ENCODE results near the gene TBC1D2B.

The TBC1D2B gene

DNA sequence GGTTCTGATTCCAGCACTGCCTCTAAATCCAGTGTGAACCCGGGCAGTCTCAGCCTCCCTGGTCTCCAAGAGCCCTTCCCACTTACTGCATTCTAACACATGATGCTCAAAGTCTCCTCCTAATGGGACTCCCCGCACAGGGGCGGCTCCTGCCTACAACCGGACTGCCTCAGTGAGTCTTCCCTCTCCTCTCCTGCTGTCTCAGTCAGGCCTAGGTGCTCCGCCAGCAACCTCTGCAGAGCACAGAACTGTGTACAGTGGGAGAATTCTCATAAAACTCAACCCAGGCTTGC lies 28.9 kb downstream of the TBC1D2B start:
- no peak for TF ChIP-seq HDGF (IDR thresholded peaks at IDR 0.05; ENCODE audit: borderline replicate concordance)
- TF ChIP-seq NFRKB (IDR thresholded peaks at IDR 0.05), result no peak
- TF ChIP-seq SUZ12 (IDR thresholded peaks at IDR 0.05), result no peak
- no peak for TF ChIP-seq ZNF384 (IDR thresholded peaks at IDR 0.05)
- TF ChIP-seq SP1 (IDR thresholded peaks at IDR 0.05), result no peak
- no peak for TF ChIP-seq ARNT (IDR thresholded peaks at IDR 0.05)
- TF ChIP-seq, protein P1, sequence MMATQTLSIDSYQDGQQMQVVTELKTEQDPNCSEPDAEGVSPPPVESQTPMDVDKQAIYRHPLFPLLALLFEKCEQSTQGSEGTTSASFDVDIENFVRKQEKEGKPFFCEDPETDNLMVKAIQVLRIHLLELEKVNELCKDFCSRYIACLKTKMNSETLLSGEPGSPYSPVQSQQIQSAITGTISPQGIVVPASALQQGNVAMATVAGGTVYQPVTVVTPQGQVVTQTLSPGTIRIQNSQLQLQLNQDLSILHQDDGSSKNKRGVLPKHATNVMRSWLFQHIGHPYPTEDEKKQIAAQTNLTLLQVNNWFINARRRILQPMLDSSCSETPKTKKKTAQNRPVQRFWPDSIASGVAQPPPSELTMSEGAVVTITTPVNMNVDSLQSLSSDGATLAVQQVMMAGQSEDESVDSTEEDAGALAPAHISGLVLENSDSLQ (IDR thresholded peaks at IDR 0.05), result no peak
- no peak for TF ChIP-seq FOXM1 (IDR thresholded peaks at IDR 0.05; ENCODE audit: borderline replicate concordance)
- TF ChIP-seq CTBP1 (IDR thresholded peaks at IDR 0.05; ENCODE audit: borderline replicate concordance), result no peak
- TF ChIP-seq L3MBTL2 (conservative IDR thresholded peaks at IDR 0.05), result no peak
- TF ChIP-seq BHLHE40 (IDR thresholded peaks at IDR 0.05; ENCODE audit: borderline replicate concordance), result no peak
- TF ChIP-seq FOXK2 (IDR thresholded peaks at IDR 0.05), result no peak
- no peak for DNase-seq (ENCODE audit: extremely low spot score)
- CTCF ChIA-PET, result no interaction called here
- POLR2A ChIA-PET, result no interaction called here

DNA sequence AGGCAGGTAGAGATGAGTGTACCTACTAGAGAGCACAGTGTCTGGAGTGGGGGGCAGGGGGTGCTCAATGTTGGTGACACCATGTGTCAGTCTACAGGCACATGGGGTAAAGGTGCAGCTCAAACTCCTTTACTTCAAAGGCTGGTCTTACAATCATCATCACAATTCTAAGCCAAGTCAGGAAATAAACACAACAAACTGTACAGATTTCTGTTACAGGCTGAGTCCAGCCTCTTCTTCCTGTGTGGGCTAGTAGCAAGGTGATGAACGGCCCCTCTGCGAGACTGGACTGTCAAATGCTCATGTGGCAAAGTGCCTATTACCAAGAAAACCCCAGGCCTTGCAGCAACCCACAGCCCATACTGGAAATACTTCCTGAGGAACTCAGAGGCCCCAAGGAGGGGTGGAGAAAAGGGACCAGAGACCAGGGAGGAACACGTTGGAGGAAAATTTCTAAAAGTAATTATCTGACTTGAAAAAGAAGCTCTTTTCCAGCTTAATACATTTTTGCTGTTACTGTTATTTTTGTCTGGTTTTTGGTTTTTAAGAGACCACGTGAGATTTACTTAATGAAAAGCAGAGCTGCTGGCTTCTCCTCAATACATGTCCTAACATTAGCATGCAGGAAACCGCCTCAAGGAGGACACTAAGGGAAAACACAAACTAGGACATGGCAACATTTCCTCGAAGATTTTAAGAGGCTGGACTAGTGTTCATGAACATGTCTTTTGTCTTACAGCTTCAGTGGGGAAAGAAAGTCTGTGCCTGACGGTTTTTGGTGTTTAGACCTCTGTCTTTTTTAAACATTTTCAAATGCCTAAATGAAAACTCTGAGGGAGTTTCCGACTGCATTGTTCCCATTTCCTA lies 29.5 kb downstream of the TBC1D2B start:
- ChIA-PET CTCF (no interaction called here), POLR2A (no interaction called here)
- no peak for DNase-seq (ENCODE audit: extremely low spot score)
- TF ChIP-seq HDGF (IDR thresholded peaks at IDR 0.05; ENCODE audit: borderline replicate concordance) (no peak), BHLHE40 (IDR thresholded peaks at IDR 0.05; ENCODE audit: borderline replicate concordance) (no peak), NFRKB (IDR thresholded peaks at IDR 0.05) (no peak), CTBP1 (IDR thresholded peaks at IDR 0.05; ENCODE audit: borderline replicate concordance) (no peak), ARNT (IDR thresholded peaks at IDR 0.05) (no peak), ZNF384 (IDR thresholded peaks at IDR 0.05) (no peak), FOXA1 (IDR thresholded peaks at IDR 0.05) (no peak), ELF4 (IDR thresholded peaks at IDR 0.05) (no peak), TARDBP (IDR thresholded peaks at IDR 0.05) (no peak), LEF1 (IDR thresholded peaks at IDR 0.05; ENCODE audit: borderline replicate concordance) (no peak), SP1 (IDR thresholded peaks at IDR 0.05) (no peak), SUZ12 (IDR thresholded peaks at IDR 0.05) (no peak), L3MBTL2 (conservative IDR thresholded peaks at IDR 0.05) (no peak), FOXK2 (IDR thresholded peaks at IDR 0.05) (no peak), FOXM1 (IDR thresholded peaks at IDR 0.05; ENCODE audit: borderline replicate concordance) (no peak)
- TF ChIP-seq, protein P1 (IDR thresholded peaks at IDR 0.05), result no peak

DNA sequence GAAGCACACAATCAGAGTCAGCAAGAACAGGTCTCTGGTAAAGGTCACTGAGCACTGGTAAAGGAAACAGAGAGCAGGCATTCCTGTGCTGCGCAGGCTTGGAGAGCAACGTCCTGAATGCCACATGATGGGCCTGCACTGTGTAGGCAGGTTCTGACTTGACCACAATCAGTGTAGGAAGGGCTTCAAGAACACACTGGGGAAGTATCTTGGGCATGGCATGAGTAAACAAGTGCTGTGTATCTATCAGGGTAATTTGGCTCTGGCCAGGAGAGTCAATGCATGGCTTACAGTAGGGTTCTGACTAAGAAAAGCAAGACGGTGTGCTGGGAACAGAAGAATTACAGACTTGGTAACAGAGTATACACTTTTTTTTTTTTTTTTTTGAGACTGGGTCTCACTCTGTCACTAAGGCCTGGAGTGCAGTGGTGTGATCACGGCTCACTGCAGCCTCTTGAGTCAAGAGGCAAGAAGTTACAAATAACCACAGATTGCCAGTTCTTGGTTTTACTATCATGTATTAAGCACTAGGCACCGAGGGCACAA lies 30.6 kb downstream of the TBC1D2B start:
- CTCF ChIA-PET, result interaction anchor here (0.7 kb wide), 1 partner anchor 27 kb away, joined by 3 read pairs; no protein-coding TSS in a partner anchor
- POLR2A ChIA-PET, result no interaction called here
- TF ChIP-seq ZNF384 (IDR thresholded peaks at IDR 0.05) (no peak), NFRKB (IDR thresholded peaks at IDR 0.05) (no peak), FOXK2 (IDR thresholded peaks at IDR 0.05) (no peak), ELF4 (IDR thresholded peaks at IDR 0.05) (no peak), SP1 (IDR thresholded peaks at IDR 0.05) (no peak), L3MBTL2 (conservative IDR thresholded peaks at IDR 0.05) (no peak), CTBP1 (IDR thresholded peaks at IDR 0.05; ENCODE audit: borderline replicate concordance) (no peak), LEF1 (IDR thresholded peaks at IDR 0.05; ENCODE audit: borderline replicate concordance) (no peak), FOXA1 (IDR thresholded peaks at IDR 0.05) (no peak), FOXM1 (IDR thresholded peaks at IDR 0.05; ENCODE audit: borderline replicate concordance) (no peak), TARDBP (IDR thresholded peaks at IDR 0.05) (no peak), ARNT (IDR thresholded peaks at IDR 0.05) (no peak), HDGF (IDR thresholded peaks at IDR 0.05; ENCODE audit: borderline replicate concordance) (no peak), BHLHE40 (IDR thresholded peaks at IDR 0.05; ENCODE audit: borderline replicate concordance) (no peak), SUZ12 (IDR thresholded peaks at IDR 0.05) (no peak)
- TF ChIP-seq, protein P1 (IDR thresholded peaks at IDR 0.05), result no peak
- DNase-seq (ENCODE audit: extremely low spot score), result no peak

DNA sequence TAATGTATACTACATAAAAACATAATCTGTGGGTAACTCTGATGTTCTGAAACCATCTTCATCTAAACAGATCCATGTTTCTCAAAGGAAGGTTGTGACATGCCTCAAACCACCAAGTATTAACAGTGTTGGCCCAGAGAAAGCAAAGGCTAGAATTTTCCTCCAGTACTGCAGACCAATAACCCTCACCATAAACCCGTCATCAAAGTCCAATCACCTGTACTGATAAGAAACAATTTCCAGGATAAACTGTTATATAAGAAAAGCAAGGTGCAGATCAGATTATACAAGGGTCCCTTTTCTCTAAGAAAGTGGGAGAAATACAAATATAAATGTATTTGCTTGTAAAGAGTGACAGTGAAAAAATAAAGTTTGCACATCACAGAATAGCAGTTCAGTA lies 32.3 kb downstream of the TBC1D2B start:
- no peak for DNase-seq (ENCODE audit: extremely low spot score)
- ChIA-PET POLR2A (no interaction called here), CTCF (no interaction called here)
- no peak for TF ChIP-seq ARNT (IDR thresholded peaks at IDR 0.05)
- no peak for TF ChIP-seq SUZ12 (IDR thresholded peaks at IDR 0.05)

DNA sequence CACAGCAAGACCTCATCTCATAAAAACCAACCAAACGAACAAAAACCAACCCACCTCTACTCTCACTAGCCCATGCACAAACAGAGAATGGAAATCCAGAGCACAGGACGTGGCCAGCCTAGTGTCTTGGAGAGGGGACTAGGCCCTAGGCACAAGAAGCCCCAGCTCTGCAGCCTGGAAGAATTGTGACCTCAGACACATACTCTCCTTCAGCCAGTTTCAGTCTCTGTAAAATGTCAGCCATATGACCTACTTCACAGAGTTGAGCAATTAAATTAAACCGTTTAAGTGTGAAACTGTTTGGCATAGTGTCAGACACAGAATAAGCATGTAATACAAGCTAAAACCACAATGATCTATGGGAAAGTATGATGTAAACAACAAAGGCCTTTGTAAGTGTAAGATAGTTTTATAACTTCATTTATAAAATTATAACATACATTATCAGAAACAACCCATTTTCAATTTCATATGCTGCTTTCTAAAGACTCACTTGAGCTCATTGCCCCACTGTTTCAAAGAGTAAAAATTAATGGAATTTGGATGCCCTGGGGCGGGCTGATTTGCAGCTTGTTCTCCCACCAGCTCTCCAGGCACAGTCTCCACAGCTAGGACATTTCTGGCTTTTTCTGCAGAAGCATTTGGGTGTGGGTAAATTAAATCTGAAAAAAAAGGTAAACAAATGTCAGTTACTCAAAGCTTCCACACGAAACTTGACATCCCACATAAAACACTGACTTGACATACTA lies 32.9 kb downstream of the TBC1D2B start:
- TF ChIP-seq FOXK2 (IDR thresholded peaks at IDR 0.05) (no peak), LEF1 (IDR thresholded peaks at IDR 0.05; ENCODE audit: borderline replicate concordance) (no peak), L3MBTL2 (conservative IDR thresholded peaks at IDR 0.05) (no peak), CTBP1 (IDR thresholded peaks at IDR 0.05; ENCODE audit: borderline replicate concordance) (no peak), ZNF384 (IDR thresholded peaks at IDR 0.05) (no peak), FOXA1 (IDR thresholded peaks at IDR 0.05) (no peak)
- ChIA-PET CTCF (no interaction called here), POLR2A (interaction anchor here (0.7 kb wide), 1 partner anchor 17 kb away, joined by 3 read pairs; no protein-coding TSS in a partner anchor)
- DNase-seq (ENCODE audit: extremely low spot score), result no peak

Measured in HEK293T (cell line).